HEK293 (cell line): ENCODE data around the gene RPS27.

Experiments
- FEZF1 ChIP-seq: fragments of 450-650 bp; formaldehyde crosslinking; IDR thresholded peaks from 2 replicates; pipeline ENCODE4 v1.5.1; 2016; ENCODE audit warnings: missing biosample characterization, missing genetic modification characterization
- IKZF3 ChIP-seq: fragments of 450-650 bp; IDR thresholded peaks from 2 replicates; pipeline ENCODE4 v1.5.0; 2018; ENCODE audit warnings: missing biosample characterization, mild to moderate bottlenecking, missing genetic modification characterization, moderate library complexity
- KLF9 ChIP-seq: fragments of 450-650 bp; formaldehyde crosslinking; IDR thresholded peaks from 2 replicates; pipeline ENCODE4 v1.5.1; 2016; ENCODE audit warnings: missing biosample characterization, missing genetic modification characterization, low read depth
- MZF1 ChIP-seq: fragments of 450-650 bp; formaldehyde crosslinking; IDR thresholded peaks from 2 replicates; pipeline ENCODE4 v1.5.1; 2017; ENCODE audit warnings: missing biosample characterization, missing genetic modification characterization, borderline replicate concordance
- OSR2 ChIP-seq: fragments of 450-650 bp; formaldehyde crosslinking; IDR thresholded peaks from 2 replicates; pipeline ENCODE4 v1.5.1; 2016; ENCODE audit warnings: missing biosample characterization, missing genetic modification characterization
- SETDB1 ChIP-seq: IDR thresholded peaks from one replicate; pipeline ENCODE4 v1.6.1; 2017; ENCODE audit warnings: mild to moderate bottlenecking, low read length, moderate library complexity, mixed read lengths; ENCODE audit not compliant: insufficient read length
- YY2 ChIP-seq: fragments of 450-650 bp; formaldehyde crosslinking; IDR thresholded peaks from 2 replicates; pipeline ENCODE4 v1.5.1; 2016; ENCODE audit warnings: missing biosample characterization, missing genetic modification characterization
- ZBTB11 ChIP-seq: fragments of 450-650 bp; formaldehyde crosslinking; conservative IDR thresholded peaks from 2 replicates; pipeline ENCODE4 v1.5.1; 2016; ENCODE audit warnings: low read depth, missing biosample characterization, missing genetic modification characterization
- ZFHX2 ChIP-seq: fragments of 450-650 bp; formaldehyde crosslinking; conservative IDR thresholded peaks from 2 replicates; pipeline ENCODE4 v1.5.1; 2016; ENCODE audit warnings: missing biosample characterization, missing genetic modification characterization
- ZNF10 ChIP-seq: fragments of 450-650 bp; formaldehyde crosslinking; IDR thresholded peaks from 2 replicates; pipeline ENCODE4 v1.5.1; 2017; ENCODE audit warnings: missing biosample characterization, missing genetic modification characterization
- ZNF146 ChIP-seq: fragments of 450-650 bp; formaldehyde crosslinking; IDR thresholded peaks from 2 replicates; pipeline ENCODE4 v1.5.1; 2016; ENCODE audit warnings: missing biosample characterization, missing genetic modification characterization
- ZNF148 ChIP-seq: fragments of 450-650 bp; formaldehyde crosslinking; IDR thresholded peaks from 2 replicates; pipeline ENCODE4 v1.5.0; 2017; ENCODE audit warnings: missing biosample characterization, missing genetic modification characterization, borderline replicate concordance
- ZNF18 ChIP-seq: fragments of 450-650 bp; formaldehyde crosslinking; IDR thresholded peaks from 2 replicates; pipeline ENCODE4 v1.5.1; 2016; ENCODE audit warnings: missing biosample characterization, missing genetic modification characterization
- ZNF37A ChIP-seq: fragments of 450-650 bp; IDR thresholded peaks from 2 replicates; pipeline ENCODE4 v1.5.1; 2018; ENCODE audit warnings: missing biosample characterization, missing genetic modification characterization
- ZNF530 ChIP-seq: fragments of 450-650 bp; formaldehyde crosslinking; IDR thresholded peaks from 2 replicates; pipeline ENCODE4 v1.5.1; 2016; ENCODE audit warnings: low read depth, missing biosample characterization, missing genetic modification characterization
- ZNF645 ChIP-seq: fragments of 450-650 bp; formaldehyde crosslinking; IDR thresholded peaks from 2 replicates; pipeline ENCODE4; 2016; ENCODE audit warnings: missing biosample characterization, missing genetic modification characterization
- ZNF830 ChIP-seq: fragments of 450-650 bp; IDR thresholded peaks from 2 replicates; pipeline ENCODE4 v1.5.0; 2018; ENCODE audit warnings: missing biosample characterization, missing genetic modification characterization, low read depth, mild to moderate bottlenecking, moderate library complexity
- TF ChIP-seq, protein P1 (sequence below): fragments of 450-650 bp; formaldehyde crosslinking; IDR thresholded peaks from 2 replicates; pipeline ENCODE4 v1.5.1; 2017; ENCODE audit warnings: missing biosample characterization, mild to moderate bottlenecking, missing genetic modification characterization, moderate library complexity
- TF ChIP-seq, protein P2 (sequence below): fragments of 450-650 bp; formaldehyde crosslinking; IDR thresholded peaks from 2 replicates; pipeline ENCODE4 v1.5.1; 2016; ENCODE audit warnings: missing biosample characterization, missing genetic modification characterization
- TF ChIP-seq, protein P3 (sequence below): fragments of 450-650 bp; formaldehyde crosslinking; IDR thresholded peaks from 2 replicates; pipeline ENCODE4 v1.5.1; 2016; ENCODE audit warnings: missing biosample characterization, missing genetic modification characterization, borderline replicate concordance

The RPS27 gene

DNA sequence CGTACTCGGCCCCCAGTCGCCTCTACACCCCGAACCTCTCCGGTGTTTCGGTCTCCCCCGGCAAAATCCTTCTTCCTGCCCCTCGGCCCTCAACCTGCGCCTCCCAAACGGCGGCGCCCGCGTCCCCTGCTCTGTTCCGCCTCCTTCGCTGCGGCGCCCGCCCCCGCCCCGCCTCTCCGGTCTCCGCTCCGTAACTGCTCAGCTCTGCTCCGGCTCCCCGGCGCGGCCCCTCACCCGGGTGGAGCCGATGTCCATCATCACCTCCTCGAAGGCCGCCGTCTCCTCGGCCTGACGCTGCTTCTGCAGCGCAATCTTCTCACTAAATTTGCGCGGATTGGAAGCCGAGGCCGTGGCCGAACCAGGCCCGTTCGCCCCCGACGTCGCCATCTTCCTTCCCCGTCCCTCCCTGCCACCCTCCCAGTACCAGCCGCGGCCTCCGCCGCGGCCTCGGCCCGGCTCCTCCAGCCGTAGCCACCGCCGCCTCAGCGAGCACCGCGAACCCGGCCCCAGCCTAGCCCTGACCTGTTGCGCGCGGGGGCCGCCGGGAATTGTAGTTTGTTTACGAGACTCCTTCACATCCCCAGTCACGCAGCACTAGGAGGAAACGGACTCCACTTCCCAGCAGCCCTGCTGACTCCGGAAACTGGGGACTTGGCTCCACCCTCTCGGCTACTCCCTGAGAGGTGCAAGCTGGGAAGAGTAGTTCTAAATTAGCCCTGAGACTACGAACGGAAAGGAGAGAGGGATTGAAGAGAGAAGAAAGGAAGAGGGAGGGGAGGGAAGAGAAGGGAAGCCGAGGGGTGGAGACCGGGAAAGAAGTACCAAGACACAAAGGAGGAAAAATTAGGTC lies 32.2 kb upstream of the RPS27 start, which contains the start of gene CRTC2 (continued):
- TF ChIP-seq ZBTB11 (tag by site-specific recombination) (peak; percentile 80), OSR2 (no peak; the same call in 1 of the 2 replicates), ZNF146 (tag by site-specific recombination) (no peak), ZNF645 (tag by site-specific recombination) (no peak), ZNF830 (tag by site-specific recombination) (no peak), ZNF530 (tag by site-specific recombination) (no peak), ZNF10 (peak; percentile 72), KLF9 (tag by site-specific recombination) (peak; percentile 95), ZNF37A (tag by site-specific recombination) (no peak), YY2 (peak; percentile 44), ZFHX2 (peak; percentile 92), MZF1 (tag by site-specific recombination) (no peak), IKZF3 (tag by site-specific recombination) (peak; percentile 22; the same call in 1 of the 2 replicates), FEZF1 (tag by site-specific recombination) (peak; percentile 37; the same call in 1 of the 2 replicates), ZNF148 (no peak), SETDB1 (no peak), ZNF18 (peak; percentile 45)
- TF ChIP-seq, protein P1, sequence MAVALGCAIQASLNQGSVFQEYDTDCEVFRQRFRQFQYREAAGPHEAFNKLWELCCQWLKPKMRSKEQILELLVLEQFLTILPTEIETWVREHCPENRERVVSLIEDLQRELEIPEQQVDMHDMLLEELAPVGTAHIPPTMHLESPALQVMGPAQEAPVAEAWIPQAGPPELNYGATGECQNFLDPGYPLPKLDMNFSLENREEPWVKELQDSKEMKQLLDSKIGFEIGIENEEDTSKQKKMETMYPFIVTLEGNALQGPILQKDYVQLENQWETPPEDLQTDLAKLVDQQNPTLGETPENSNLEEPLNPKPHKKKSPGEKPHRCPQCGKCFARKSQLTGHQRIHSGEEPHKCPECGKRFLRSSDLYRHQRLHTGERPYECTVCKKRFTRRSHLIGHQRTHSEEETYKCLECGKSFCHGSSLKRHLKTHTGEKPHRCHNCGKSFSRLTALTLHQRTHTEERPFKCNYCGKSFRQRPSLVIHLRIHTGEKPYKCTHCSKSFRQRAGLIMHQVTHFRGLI (tag by site-specific recombination): peak; percentile 32
- TF ChIP-seq, protein P2, sequence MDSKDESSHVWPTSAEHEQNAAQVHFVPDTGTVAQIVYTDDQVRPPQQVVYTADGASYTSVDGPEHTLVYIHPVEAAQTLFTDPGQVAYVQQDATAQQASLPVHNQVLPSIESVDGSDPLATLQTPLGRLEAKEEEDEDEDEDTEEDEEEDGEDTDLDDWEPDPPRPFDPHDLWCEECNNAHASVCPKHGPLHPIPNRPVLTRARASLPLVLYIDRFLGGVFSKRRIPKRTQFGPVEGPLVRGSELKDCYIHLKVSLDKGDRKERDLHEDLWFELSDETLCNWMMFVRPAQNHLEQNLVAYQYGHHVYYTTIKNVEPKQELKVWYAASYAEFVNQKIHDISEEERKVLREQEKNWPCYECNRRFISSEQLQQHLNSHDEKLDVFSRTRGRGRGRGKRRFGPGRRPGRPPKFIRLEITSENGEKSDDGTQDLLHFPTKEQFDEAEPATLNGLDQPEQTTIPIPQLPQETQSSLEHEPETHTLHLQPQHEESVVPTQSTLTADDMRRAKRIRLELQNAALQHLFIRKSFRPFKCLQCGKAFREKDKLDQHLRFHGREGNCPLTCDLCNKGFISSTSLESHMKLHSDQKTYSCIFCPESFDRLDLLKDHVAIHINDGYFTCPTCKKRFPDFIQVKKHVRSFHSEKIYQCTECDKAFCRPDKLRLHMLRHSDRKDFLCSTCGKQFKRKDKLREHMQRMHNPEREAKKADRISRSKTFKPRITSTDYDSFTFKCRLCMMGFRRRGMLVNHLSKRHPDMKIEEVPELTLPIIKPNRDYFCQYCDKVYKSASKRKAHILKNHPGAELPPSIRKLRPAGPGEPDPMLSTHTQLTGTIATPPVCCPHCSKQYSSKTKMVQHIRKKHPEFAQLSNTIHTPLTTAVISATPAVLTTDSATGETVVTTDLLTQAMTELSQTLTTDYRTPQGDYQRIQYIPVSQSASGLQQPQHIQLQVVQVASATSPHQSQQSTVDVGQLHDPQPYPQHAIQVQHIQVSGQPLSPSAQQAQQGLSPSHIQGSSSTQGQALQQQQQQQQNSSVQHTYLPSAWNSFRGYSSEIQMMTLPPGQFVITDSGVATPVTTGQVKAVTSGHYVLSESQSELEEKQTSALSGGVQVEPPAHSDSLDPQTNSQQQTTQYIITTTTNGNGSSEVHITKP (tag by site-specific recombination): peak; percentile 71
- TF ChIP-seq, protein P3, sequence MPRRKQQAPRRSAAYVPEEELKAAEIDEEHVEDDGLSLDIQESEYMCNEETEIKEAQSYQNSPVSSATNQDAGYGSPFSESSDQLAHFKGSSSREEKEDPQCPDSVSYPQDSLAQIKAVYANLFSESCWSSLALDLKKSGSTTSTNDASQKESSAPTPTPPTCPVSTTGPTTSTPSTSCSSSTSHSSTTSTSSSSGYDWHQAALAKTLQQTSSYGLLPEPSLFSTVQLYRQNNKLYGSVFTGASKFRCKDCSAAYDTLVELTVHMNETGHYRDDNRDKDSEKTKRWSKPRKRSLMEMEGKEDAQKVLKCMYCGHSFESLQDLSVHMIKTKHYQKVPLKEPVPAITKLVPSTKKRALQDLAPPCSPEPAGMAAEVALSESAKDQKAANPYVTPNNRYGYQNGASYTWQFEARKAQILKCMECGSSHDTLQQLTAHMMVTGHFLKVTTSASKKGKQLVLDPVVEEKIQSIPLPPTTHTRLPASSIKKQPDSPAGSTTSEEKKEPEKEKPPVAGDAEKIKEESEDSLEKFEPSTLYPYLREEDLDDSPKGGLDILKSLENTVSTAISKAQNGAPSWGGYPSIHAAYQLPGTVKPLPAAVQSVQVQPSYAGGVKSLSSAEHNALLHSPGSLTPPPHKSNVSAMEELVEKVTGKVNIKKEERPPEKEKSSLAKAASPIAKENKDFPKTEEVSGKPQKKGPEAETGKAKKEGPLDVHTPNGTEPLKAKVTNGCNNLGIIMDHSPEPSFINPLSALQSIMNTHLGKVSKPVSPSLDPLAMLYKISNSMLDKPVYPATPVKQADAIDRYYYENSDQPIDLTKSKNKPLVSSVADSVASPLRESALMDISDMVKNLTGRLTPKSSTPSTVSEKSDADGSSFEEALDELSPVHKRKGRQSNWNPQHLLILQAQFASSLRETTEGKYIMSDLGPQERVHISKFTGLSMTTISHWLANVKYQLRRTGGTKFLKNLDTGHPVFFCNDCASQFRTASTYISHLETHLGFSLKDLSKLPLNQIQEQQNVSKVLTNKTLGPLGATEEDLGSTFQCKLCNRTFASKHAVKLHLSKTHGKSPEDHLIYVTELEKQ: peak; percentile 41; the same call in 1 of the 2 replicates
